GM23338 (cell line): Measurements from ENCODE around the gene GPRIN1. TPM values are rescaled to one million over a fixed set of nuclear protein-coding genes. Genes with fewer than 3 reads are reported as not detected.

Experiments used
- ATAC-seq: fragments of 200-7000 bp; cut with Tn5 transposase; 3 replicates; pipeline ENCODE4 v1.9.1; 2020
- DNase-seq: peaks from one replicate; pipeline ENCODE4 v3.0.0-alpha.2; 2015; ENCODE audit warnings: low spot score
- H2AFZ ChIP-seq: fragments of 200-600 bp; sonication (generic); 2 replicates; pipeline ENCODE4 v1.8.0; 2016; ENCODE audit warnings: antibody characterized with exemption, mild to moderate bottlenecking, moderate library complexity
- H3F3A ChIP-seq: fragments of 200-600 bp; sonication (generic); replicated peaks from 2 replicates; pipeline ENCODE4 v1.8.0; 2017; ENCODE audit warnings: antibody characterized with exemption, mixed run types, low read depth
- H3K27ac ChIP-seq: fragments of 200-600 bp; sonication (generic); 2 replicates; pipeline ENCODE4 v1.6.1; 2016; ENCODE audit warnings: low read depth
- H3K27me3 ChIP-seq: fragments of 200-600 bp; sonication (generic); 2 replicates; pipeline ENCODE4 v1.8.0; 2016; ENCODE audit warnings: mild to moderate bottlenecking, mixed run types, moderate library complexity; ENCODE audit not compliant: insufficient read depth
- H3K36me3 ChIP-seq: fragments of 200-600 bp; sonication (generic); 2 replicates; pipeline ENCODE4 v1.8.0; 2016; ENCODE audit warnings: mild to moderate bottlenecking; ENCODE audit not compliant: insufficient read depth
- H3K4me1 ChIP-seq: fragments of 200-600 bp; sonication (generic); 2 replicates; pipeline ENCODE4 v1.8.0; 2016; ENCODE audit warnings: mild to moderate bottlenecking, moderate library complexity; ENCODE audit not compliant: insufficient read depth
- H3K4me2 ChIP-seq: fragments of 200-600 bp; sonication (generic); 2 replicates; pipeline ENCODE4 v1.7.1; 2017; ENCODE audit warnings: mixed run types
- H3K4me3 ChIP-seq: fragments of 200-600 bp; sonication (generic); 2 replicates; pipeline ENCODE4 v1.6.1; 2016; ENCODE audit warnings: mixed run types
- H3K79me2 ChIP-seq: fragments of 200-600 bp; sonication (generic); replicated peaks from 2 replicates; pipeline ENCODE4 v1.8.0; 2017; ENCODE audit warnings: mild to moderate bottlenecking; ENCODE audit not compliant: insufficient read depth
- H3K9me2 ChIP-seq: fragments of 200-600 bp; sonication (generic); 2 replicates; pipeline ENCODE4 v1.8.0; 2017; ENCODE audit not compliant: insufficient read depth
- H4K20me1 ChIP-seq: fragments of 200-600 bp; sonication (generic); replicated peaks from 2 replicates; pipeline ENCODE4 v1.8.0; 2017; ENCODE audit warnings: mild to moderate bottlenecking; ENCODE audit not compliant: insufficient read depth
- H3K27ac Mint-ChIP-seq: 2 replicates; pipeline ENCODE4 v1.8.0; 2020; ENCODE audit warnings: inconsistent platforms, mild to moderate bottlenecking, moderate library complexity, mixed read lengths
- H3K27me3 Mint-ChIP-seq: 3 replicates; pipeline ENCODE4 v1.8.0; 2022; ENCODE audit warnings: low read depth, mild to moderate bottlenecking, moderate library complexity, mixed read lengths, inconsistent platforms; ENCODE audit not compliant: insufficient read depth, poor library complexity
- H3K36me3 Mint-ChIP-seq: 3 replicates; pipeline ENCODE4 v1.8.0; 2021; ENCODE audit warnings: low read depth, mild to moderate bottlenecking, inconsistent platforms, moderate library complexity, mixed read lengths
- H3K4me1 Mint-ChIP-seq: 3 replicates; pipeline ENCODE4 v1.8.0; 2020; ENCODE audit warnings: mild to moderate bottlenecking, inconsistent platforms, mixed read lengths
- H3K4me3 Mint-ChIP-seq: 3 replicates; pipeline ENCODE4 v1.8.0; 2021; ENCODE audit warnings: moderate library complexity, mild to moderate bottlenecking, inconsistent platforms, mixed read lengths
- H3K9me3 Mint-ChIP-seq: 3 replicates; pipeline ENCODE4 v1.8.0; 2020; ENCODE audit warnings: moderate library complexity, mild to moderate bottlenecking, inconsistent platforms, mixed read lengths
- CREB1 ChIP-seq: fragments of 250-450 bp; sonication (Bioruptor Pico); IDR thresholded peaks from 2 replicates; pipeline ENCODE4 v1.5.0; 2020; ENCODE audit warnings: low read depth, mild to moderate bottlenecking, moderate library complexity
- CTCF ChIP-seq, 2 experiments: fragments of 200-600 bp in 1 of 2; sonication (generic) in 1 of 2; conservative IDR thresholded peaks; 2 replicates each; pipeline versions ENCODE4 v1.5.1 to v1.6.1; 2016 to 2017; ENCODE audit warnings: antibody characterized with exemption in 2 of 2, low read depth in 2 of 2, mild to moderate bottlenecking in 2 of 2, moderate library complexity in 1 of 2
- ETS1 ChIP-seq: IDR thresholded peaks from 2 replicates; pipeline ENCODE4 v1.6.1; 2016; ENCODE audit warnings: antibody characterized with exemption
- EZH2 ChIP-seq: fragments of 200-600 bp; sonication (generic); IDR thresholded peaks from one replicate; pipeline ENCODE4 v1.8.0; 2017; ENCODE audit warnings: antibody characterized with exemption, mild to moderate bottlenecking, low read depth; ENCODE audit not compliant: unreplicated experiment
- EZH2phosphoT487 ChIP-seq: fragments of 200-600 bp; sonication (generic); IDR thresholded peaks from one replicate; pipeline ENCODE4 v1.8.1; 2018; ENCODE audit warnings: antibody characterized with exemption; ENCODE audit not compliant: unreplicated experiment
- JUNB ChIP-seq: IDR thresholded peaks from one replicate; pipeline ENCODE4 v1.6.1; 2016; ENCODE audit warnings: antibody characterized with exemption; ENCODE audit not compliant: unreplicated experiment
- NANOG ChIP-seq: IDR thresholded peaks from 2 replicates; pipeline ENCODE4 v1.6.1; 2016; ENCODE audit warnings: antibody characterized with exemption, borderline replicate concordance
- POLR2AphosphoS5 ChIP-seq: IDR thresholded peaks from 2 replicates; pipeline ENCODE4 v1.6.1; 2016; ENCODE audit warnings: antibody characterized with exemption, low read depth
- REST ChIP-seq: IDR thresholded peaks from one replicate; pipeline ENCODE4 v1.6.1; 2018; ENCODE audit warnings: antibody characterized with exemption; ENCODE audit not compliant: unreplicated experiment
- STAT1 ChIP-seq: IDR thresholded peaks from one replicate; pipeline ENCODE4 v1.6.1; 2016; ENCODE audit warnings: antibody characterized with exemption; ENCODE audit not compliant: unreplicated experiment
- ZNF114 ChIP-seq: fragments of 250-450 bp; sonication (Bioruptor Pico); IDR thresholded peaks from 2 replicates; pipeline ENCODE4 v1.5.0; 2020; ENCODE audit warnings: mild to moderate bottlenecking, moderate library complexity
- ZNF331 ChIP-seq: fragments of 250-450 bp; sonication (Bioruptor Pico); IDR thresholded peaks from 2 replicates; pipeline ENCODE4 v1.5.0; 2020; ENCODE audit warnings: low read depth, mild to moderate bottlenecking, moderate library complexity
- ZNF462 ChIP-seq: fragments of 250-450 bp; sonication (Bioruptor Pico); IDR thresholded peaks from 2 replicates; pipeline ENCODE4 v1.5.0; 2020; ENCODE audit warnings: mild to moderate bottlenecking, moderate library complexity
- polyA plus RNA-seq: library from polyadenylated mRNA; unstranded; fragments of >200 nt; fragmentation: Nextera tagmentation; extraction: Ambion mirVana; gene quantifications from 2 replicates; pipeline ENCODE4 v1.2.1, GENCODE V29; 2016
- total RNA-seq: library from RNA; depleted of rRNA; stranded (reverse); fragments of >200 nt; shearing (Covaris generic); gene quantifications from 2 replicates; pipeline ENCODE4 v1.2.3, GENCODE V29; 2014

The GPRIN1 gene
- total and polyA plus RNA-seq, 2 experiments from 2014 or later, result 3.8 to 14.6 TPM

GRCh38 chr5:176643491-176644219, 33.7 kb upstream of the GPRIN1 start:
- 0 out of 2 replicates have a peak, but pooled peaks cover 5% of the 10 kb centered on the region for H3F3A ChIP-seq
- H3K4me1 Mint-ChIP-seq, result peaks cover 33% of the 10 kb centered on the region
- TF ChIP-seq CTCF (conservative IDR thresholded peaks at IDR 0.05; ENCODE audit: low read depth in 2 of 2), result no peak
- TF ChIP-seq ZNF114 (CRISPR knock-in tag), result no peak
- no peak for TF ChIP-seq REST
- no peak for TF ChIP-seq NANOG
- TF ChIP-seq ZNF331, result no peak
- no peak for TF ChIP-seq ZNF462
- TF ChIP-seq EZH2, result no peak
- no peak for TF ChIP-seq EZH2phosphoT487
- no peak for TF ChIP-seq POLR2AphosphoS5
- no peak for TF ChIP-seq ETS1
- TF ChIP-seq CREB1 (CRISPR knock-in tag), result no peak
- no peak for TF ChIP-seq JUNB
- no peak for TF ChIP-seq STAT1
- H3K27me3 ChIP-seq, result no peaks in the 10 kb centered on the region
- ATAC-seq, result no peak
- H3K4me2 ChIP-seq, result no peak overlapping the region
- no peaks in the 10 kb centered on the region for H4K20me1 ChIP-seq
- H3K4me1 ChIP-seq, result peaks cover 10% of the 10 kb centered on the region
- no peak overlapping the region for H3K27ac Mint-ChIP-seq
- H3K4me3 Mint-ChIP-seq, result no peak overlapping the region
- H2AFZ ChIP-seq, result 0 out of 2 replicates have a peak overlapping the region, but pooled peaks have one; percentile 59
- H3K27me3 Mint-ChIP-seq, result peaks cover 10% of the 10 kb centered on the region
- no peaks in the 10 kb centered on the region for H3K9me2 ChIP-seq
- no peak overlapping the region for H3K27ac ChIP-seq
- peaks cover 4% of the 10 kb centered on the region for H3K79me2 ChIP-seq
- no peaks in the 10 kb centered on the region for H3K36me3 Mint-ChIP-seq
- no peak for DNase-seq
- no peaks in the 10 kb centered on the region; the same call in 2 of the 3 replicates for H3K9me3 Mint-ChIP-seq
- no peaks in the 10 kb centered on the region for H3K36me3 ChIP-seq
- no peak overlapping the region for H3K4me3 ChIP-seq
